CD4-positive, CD25-positive, alpha-beta regulatory T cell (primary cell): ENCODE data around the gene IL24. TPM values are rescaled to one million over a fixed set of nuclear protein-coding genes. Genes with fewer than 3 reads are reported as not detected.

ENCODE experiments used
- ATAC-seq, 2 donors: fragments of 150-1000 bp; cut with Tn5 transposase; one replicate each; pipeline ENCODE4 v1.10.0; 2021; ENCODE audit warnings: low read depth in 2 of 2, moderate number of reproducible peaks in 2 of 2, moderate library complexity in 1 of 2
- DNase-seq, 3 donors: peaks; one replicate each; pipeline versions ENCODE4 v3.0.0 to v3.0.0-alpha.2; 2012 to 2022; ENCODE audit warnings: mixed read lengths in 1 of 3
- H3K27ac ChIP-seq: one replicate; pipeline ENCODE4 v1.7.0; 2013; ENCODE audit warnings: mild to moderate bottlenecking, low read length; ENCODE audit not compliant: insufficient read depth, poor library complexity, severe bottlenecking
- H3K27me3 ChIP-seq: one replicate; pipeline ENCODE4 v1.7.0; 2013; ENCODE audit warnings: low read length; ENCODE audit not compliant: control insufficient read depth, insufficient read depth
- H3K36me3 ChIP-seq: one replicate; pipeline ENCODE4 v1.7.0; 2013; ENCODE audit warnings: mild to moderate bottlenecking, low read length, moderate library complexity; ENCODE audit not compliant: control insufficient read depth, insufficient read depth
- H3K4me1 ChIP-seq: 2 replicates; pipeline ENCODE4 v1.7.0; 2013; ENCODE audit warnings: mild to moderate bottlenecking, low read length; ENCODE audit not compliant: insufficient read depth, control insufficient read depth, poor library complexity, severe bottlenecking
- H3K4me3 ChIP-seq: one replicate; pipeline ENCODE4 v1.7.0; 2013; ENCODE audit warnings: low read depth, mild to moderate bottlenecking, low read length, moderate library complexity
- H3K9me3 ChIP-seq, 2 experiments: 1 replicate in 1 of 2; 2 replicates in 1 of 2; pipeline ENCODE4 v1.7.0; 2013; ENCODE audit warnings: low read length in 2 of 2, mild to moderate bottlenecking in 1 of 2, moderate library complexity in 1 of 2; ENCODE audit not compliant: control insufficient read depth in 2 of 2
- H3K27ac Mint-ChIP-seq, 3 donors: one replicate each; pipeline ENCODE4 v1.8.0; 2020 to 2022; ENCODE audit warnings: mild to moderate bottlenecking in 3 of 3, mixed read lengths in 3 of 3, moderate library complexity in 2 of 3
- H3K27me3 Mint-ChIP-seq: one replicate; pipeline ENCODE4 v1.8.0; 2022; ENCODE audit warnings: mild to moderate bottlenecking, mixed read lengths
- H3K36me3 Mint-ChIP-seq: one replicate; pipeline ENCODE4 v1.8.0; 2020; ENCODE audit warnings: mixed read lengths
- H3K4me1 Mint-ChIP-seq, 4 donors: one replicate each; pipeline ENCODE4 v1.8.0; 2020 to 2022; ENCODE audit warnings: mixed read lengths in 4 of 4, mild to moderate bottlenecking in 1 of 4
- H3K4me3 Mint-ChIP-seq, 4 donors: one replicate each; pipeline ENCODE4 v1.8.0; 2020 to 2022; ENCODE audit warnings: mild to moderate bottlenecking in 4 of 4, mixed read lengths in 4 of 4, moderate library complexity in 3 of 4
- H3K9me3 Mint-ChIP-seq, 7 donors: one replicate each; pipeline ENCODE4 v1.8.0; 2020 to 2022; ENCODE audit warnings: mixed read lengths in 7 of 7, mild to moderate bottlenecking in 3 of 7, moderate library complexity in 2 of 7
- polyA plus RNA-seq, 4 donors: library from polyadenylated mRNA; unstranded; fragments of 300-500 nt; fragmentation: Illumina TruSeq; gene quantifications; one replicate each; pipeline ENCODE4 v1.2.3, GENCODE V29; 2021
- total RNA-seq: library from RNA; stranded (reverse); gene quantifications from one replicate; pipeline ENCODE4 v1.2.3, GENCODE V29; 2022

Gene IL24
- total and polyA plus RNA-seq, 5 donors from 2014 or later, result 25.0 to 36.3 (median 29.6) TPM; not detected in 1

DNA sequence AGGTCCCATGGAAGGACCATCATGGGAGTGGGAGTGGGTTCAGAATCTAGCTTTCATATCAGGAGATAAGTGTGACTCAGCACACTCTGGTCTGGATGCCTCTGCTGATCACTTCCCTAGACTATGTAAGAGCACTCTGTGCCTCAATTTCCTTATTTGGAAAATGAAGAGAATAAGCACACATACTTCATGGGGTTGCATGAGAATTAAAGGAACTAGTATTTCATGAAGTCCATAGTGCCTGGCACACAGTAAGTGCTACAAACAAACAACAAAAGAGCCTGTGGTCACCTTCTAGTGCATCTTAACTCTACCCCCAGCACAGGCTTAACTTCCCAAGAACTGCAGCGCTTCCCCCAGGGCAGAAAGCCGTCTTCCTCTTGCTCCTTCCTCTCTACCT lies 41.4 kb upstream of the IL24 start:
- no peaks in the 10 kb centered on the region for H3K4me1 ChIP-seq
- H3K27ac Mint-ChIP-seq, result peak overlapping the region in 1 of 3 donors; percentile 75
- ATAC-seq (no peak), DNase-seq (no peak)
- H3K27me3 ChIP-seq, result peaks cover 10% of the 10 kb centered on the region
- no peak overlapping the region for H3K4me3 ChIP-seq
- H3K4me3 Mint-ChIP-seq, result no peak overlapping the region
- H3K9me3 ChIP-seq, result no peaks in the 10 kb centered on the region
- H3K27ac ChIP-seq, result no peak overlapping the region
- H3K9me3 Mint-ChIP-seq, result peaks cover 0 to 4% (median 0%) of the 10 kb centered on the region in 7 donors
- H3K36me3 Mint-ChIP-seq, result no peaks in the 10 kb centered on the region
- peaks cover 0 to 12% (median 6%) of the 10 kb centered on the region in 4 donors for H3K4me1 Mint-ChIP-seq
- no peaks in the 10 kb centered on the region for H3K36me3 ChIP-seq
- H3K27me3 Mint-ChIP-seq, result peaks cover 42% of the 10 kb centered on the region

DNA sequence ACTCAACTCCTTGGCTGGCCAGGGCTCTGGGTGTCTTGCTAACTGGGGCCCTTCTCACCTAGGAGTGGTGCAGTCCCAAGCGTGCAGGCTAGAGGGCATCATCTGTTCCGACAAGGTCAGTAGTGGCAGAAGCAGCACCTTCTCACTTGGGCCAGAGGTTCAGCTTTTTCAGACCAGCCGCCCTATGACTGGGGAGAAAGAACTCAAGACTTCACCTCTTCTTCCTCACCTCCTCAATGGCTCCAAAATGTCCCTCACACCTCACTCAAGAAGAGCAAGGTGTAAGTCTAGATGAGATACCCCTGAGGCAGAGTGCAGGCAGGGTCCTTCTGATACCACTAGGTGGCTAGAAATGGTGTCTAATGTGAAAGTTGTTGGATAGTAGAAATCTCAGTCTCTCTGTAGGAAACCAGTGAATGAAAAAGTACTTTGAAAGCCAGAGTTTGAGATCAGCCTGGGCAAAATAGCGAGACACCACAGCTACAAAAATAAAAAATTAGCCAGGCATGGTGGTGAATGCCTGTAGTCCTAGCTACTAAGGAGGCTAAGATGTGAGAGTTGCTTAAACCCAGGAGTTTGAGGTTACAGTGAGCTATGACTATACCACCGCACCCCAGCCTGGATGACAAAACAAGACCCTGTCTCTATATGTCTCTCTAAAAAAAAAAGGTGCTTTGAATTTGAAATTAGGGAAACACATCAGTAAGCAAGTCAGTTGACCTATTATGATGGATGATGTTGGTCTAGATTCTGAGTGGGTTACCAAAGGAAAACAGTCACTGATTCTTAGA lies 40.4 kb upstream of the IL24 start:
- peak; percentile 56 to 62 for ATAC-seq
- Mint-ChIP-seq H3K4me1 (peaks cover 0 to 12% (median 6%) of the 10 kb centered on the region in 4 donors), H3K4me3 (no peak overlapping the region), H3K27ac (peak overlapping the region in 1 of 3 donors; percentile 57), H3K36me3 (no peaks in the 10 kb centered on the region), H3K9me3 (peaks cover 0 to 4% (median 0%) of the 10 kb centered on the region in 7 donors), H3K27me3 (peaks cover 42% of the 10 kb centered on the region)
- no peaks in the 10 kb centered on the region for H3K4me1 ChIP-seq
- H3K27me3 ChIP-seq, result peaks cover 5% of the 10 kb centered on the region
- H3K36me3 ChIP-seq, result no peaks in the 10 kb centered on the region
- no peak overlapping the region for H3K4me3 ChIP-seq
- H3K9me3 ChIP-seq, result no peaks in the 10 kb centered on the region
- no peak overlapping the region for H3K27ac ChIP-seq
- peak in 2 of 3 donors; percentile 29 to 51 for DNase-seq

DNA sequence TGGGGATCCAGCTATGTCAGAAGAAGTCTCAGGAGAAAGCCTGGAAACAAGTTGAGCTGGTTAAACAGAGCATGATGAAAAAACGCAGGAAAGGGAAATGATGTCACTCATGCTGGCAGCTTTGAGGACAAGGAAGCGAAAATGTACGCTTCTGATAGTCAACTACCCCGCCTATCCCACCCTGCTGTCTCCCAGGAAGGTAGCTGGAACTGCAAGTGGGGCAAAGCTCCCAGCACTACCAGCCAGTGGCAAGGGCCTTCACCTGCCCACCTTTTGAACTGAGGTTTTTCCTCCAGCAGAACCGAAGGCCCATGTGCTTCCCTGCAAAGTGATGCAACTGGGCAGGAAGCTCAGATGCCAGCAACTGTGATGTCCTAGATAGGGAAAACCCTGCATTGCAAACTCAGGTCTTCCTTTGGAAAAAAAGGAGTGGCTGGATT lies 38.1 kb upstream of the IL24 start:
- peak in 1 of 3 donors; percentile 11 for DNase-seq
- H3K36me3 Mint-ChIP-seq, result no peaks in the 10 kb centered on the region
- no peak for ATAC-seq

DNA sequence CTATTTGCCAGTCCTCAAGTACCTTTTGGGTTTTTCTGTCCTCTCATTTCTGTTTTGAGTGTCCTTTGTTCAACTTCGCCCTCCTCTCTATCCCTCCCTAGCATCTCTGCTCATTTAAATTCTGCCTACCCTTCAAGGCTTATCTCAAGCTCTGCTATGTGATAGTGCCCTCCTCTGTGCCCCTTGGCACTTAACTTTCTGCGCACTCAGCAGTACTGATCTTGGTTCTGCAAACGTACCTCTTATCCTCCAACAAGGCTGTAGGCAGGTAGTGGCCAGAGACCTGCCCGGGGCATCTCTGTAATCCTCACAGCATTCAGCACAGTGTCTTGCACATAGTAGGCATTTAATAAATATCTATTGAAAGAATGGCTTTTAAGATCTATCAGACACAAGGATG lies 37.1 kb upstream of the IL24 start:
- peaks cover 8% of the 10 kb centered on the region for H3K27me3 ChIP-seq
- no peaks in the 10 kb centered on the region for H3K9me3 ChIP-seq
- peaks cover 47% of the 10 kb centered on the region for H3K27me3 Mint-ChIP-seq
- H3K4me3 Mint-ChIP-seq, result no peak overlapping the region
- no peak overlapping the region for H3K4me3 ChIP-seq
- H3K4me1 Mint-ChIP-seq, result peaks cover 0 to 16% (median 9%) of the 10 kb centered on the region in 4 donors
- H3K27ac ChIP-seq, result no peak overlapping the region
- no peak for ATAC-seq
- no peaks in the 10 kb centered on the region for H3K9me3 Mint-ChIP-seq
- H3K27ac Mint-ChIP-seq, result peak overlapping the region in 1 of 3 donors; percentile 10
- no peaks in the 10 kb centered on the region for H3K36me3 Mint-ChIP-seq
- H3K36me3 ChIP-seq, result no peaks in the 10 kb centered on the region
- DNase-seq, result no peak
- H3K4me1 ChIP-seq, result no peaks in the 10 kb centered on the region

More for the DNA sequence above, 38.1 kb upstream of the IL24 start:
- Histone ChIP-seq H3K4me3 (no peak overlapping the region), H3K4me1 (no peaks in the 10 kb centered on the region), H3K27me3 (peaks cover 8% of the 10 kb centered on the region), H3K9me3 (no peaks in the 10 kb centered on the region), H3K36me3 (no peaks in the 10 kb centered on the region), H3K27ac (no peak overlapping the region)
- peak overlapping the region in 2 of 3 donors; percentile 5 to 15 for H3K27ac Mint-ChIP-seq
- peaks cover 41% of the 10 kb centered on the region for H3K27me3 Mint-ChIP-seq
- no peaks in the 10 kb centered on the region for H3K9me3 Mint-ChIP-seq
- peaks cover 0 to 12% (median 6%) of the 10 kb centered on the region in 4 donors for H3K4me1 Mint-ChIP-seq
- H3K4me3 Mint-ChIP-seq, result no peak overlapping the region

DNA sequence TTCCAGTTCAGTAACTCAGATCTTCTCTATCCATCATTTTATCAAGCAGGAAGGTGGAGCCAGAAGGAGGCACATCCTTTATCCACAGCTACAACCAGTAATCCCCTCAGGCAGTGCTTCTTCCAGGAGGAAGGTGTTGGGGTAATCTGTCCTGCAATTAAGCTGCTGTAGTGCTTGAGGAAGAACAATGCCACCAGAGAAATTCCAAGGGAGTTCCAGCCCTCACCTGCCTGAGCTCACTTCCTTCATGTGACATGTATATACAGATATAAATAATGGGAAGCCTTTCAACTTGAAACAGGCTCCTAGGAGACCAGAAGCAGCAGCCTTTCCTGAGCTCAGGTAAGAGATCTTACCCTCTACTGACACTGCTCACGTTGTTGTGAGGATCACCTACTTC lies 34.0 kb upstream of the IL24 start:
- ATAC-seq (no peak), DNase-seq (no peak)
- Histone ChIP-seq H3K4me3 (no peak overlapping the region), H3K36me3 (no peaks in the 10 kb centered on the region), H3K4me1 (no peaks in the 10 kb centered on the region), H3K27me3 (peaks cover 16% of the 10 kb centered on the region), H3K27ac (no peak overlapping the region), H3K9me3 (no peaks in the 10 kb centered on the region)
- Mint-ChIP-seq H3K4me3 (no peak overlapping the region), H3K36me3 (no peaks in the 10 kb centered on the region), H3K27me3 (peaks cover 46% of the 10 kb centered on the region), H3K4me1 (peaks cover 0 to 10% (median 4%) of the 10 kb centered on the region in 4 donors), H3K9me3 (no peaks in the 10 kb centered on the region), H3K27ac (peak overlapping the region in 2 of 3 donors; percentile 28 to 53)

DNA sequence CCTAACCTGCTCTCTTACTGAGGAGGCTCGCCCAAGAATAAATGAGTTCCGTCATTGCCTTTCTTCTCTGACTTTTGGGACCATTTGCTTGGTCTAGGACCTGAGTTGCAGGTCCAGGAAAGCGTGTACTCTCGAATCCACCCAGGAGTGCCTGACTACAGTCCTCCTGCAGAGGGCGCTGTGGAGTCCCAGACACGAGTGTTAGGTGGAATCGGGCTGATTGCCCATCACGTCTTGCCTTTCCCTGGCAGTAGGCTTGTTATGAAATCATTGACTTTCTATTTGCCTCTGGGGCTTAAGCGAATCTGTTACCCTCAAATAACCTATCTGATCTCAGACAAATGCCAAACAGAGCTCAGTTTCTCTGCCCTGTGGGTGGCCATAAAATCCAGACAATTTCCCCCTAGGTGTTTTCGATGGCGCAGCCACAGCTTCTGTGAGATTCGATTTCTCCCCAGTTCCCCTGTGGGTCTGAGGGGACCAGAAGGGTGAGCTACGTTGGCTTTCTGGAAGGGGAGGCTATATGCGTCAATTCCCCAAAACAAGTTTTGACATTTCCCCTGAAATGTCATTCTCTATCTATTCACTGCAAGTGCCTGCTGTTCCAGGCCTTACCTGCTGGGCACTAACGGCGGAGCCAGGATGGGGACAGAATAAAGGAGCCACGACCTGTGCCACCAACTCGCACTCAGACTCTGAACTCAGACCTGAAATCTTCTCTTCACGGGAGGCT lies 32.1 kb upstream of the IL24 start, which contains the start of gene IL20:
TSS of gene IL20 (plus strand) at position 685 of the 733 bp plus-strand sequence. CDS start 230 bp downstream, outside the sequence.
- Mint-ChIP-seq H3K36me3 (no peaks in the 10 kb centered on the region), H3K4me1 (peaks cover 0 to 6% (median 4%) of the 10 kb centered on the region in 4 donors), H3K27me3 (peaks cover 45% of the 10 kb centered on the region), H3K9me3 (no peaks in the 10 kb centered on the region), H3K4me3 (no peak within 1 kb of the TSS), H3K27ac (peak within 1 kb of the TSS in 2 of 3 donors; percentile 24 to 37)
- H3K4me3 ChIP-seq, result no peak within 1 kb of the TSS
- no peak within 1 kb of the TSS for H3K27ac ChIP-seq
- ATAC-seq (peak; percentile 81), DNase-seq (peak; percentile 71 to 78 (median 75))
- H3K36me3 ChIP-seq, result no peaks in the 10 kb centered on the region
- H3K27me3 ChIP-seq, result peaks cover 20% of the 10 kb centered on the region
- H3K4me1 ChIP-seq, result no peaks in the 10 kb centered on the region
- H3K9me3 ChIP-seq, result no peaks in the 10 kb centered on the region

DNA sequence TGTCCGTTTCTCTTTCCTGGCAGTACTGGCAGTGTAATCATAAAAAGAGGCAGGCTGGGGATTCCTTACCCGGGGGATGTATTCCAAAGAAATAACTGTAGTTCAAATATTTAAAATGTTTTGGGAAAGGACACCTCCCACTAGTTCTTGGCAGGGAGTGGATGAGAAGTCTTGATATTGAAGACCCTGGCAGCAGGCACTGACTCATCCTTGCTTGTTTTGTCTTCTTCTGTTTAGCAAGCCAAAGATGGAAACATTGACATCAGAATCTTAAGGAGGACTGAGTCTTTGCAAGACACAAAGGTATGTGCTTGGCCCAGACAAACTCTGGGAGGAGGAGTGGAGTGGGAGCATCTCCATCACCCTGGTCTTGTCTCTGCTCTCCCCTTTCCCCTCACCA lies 31.2 kb upstream of the IL24 start:
- peaks cover 23% of the 10 kb centered on the region for H3K27me3 ChIP-seq
- ATAC-seq (no peak), DNase-seq (no peak)
- H3K27ac Mint-ChIP-seq, result no peak overlapping the region
- H3K27ac ChIP-seq, result no peak overlapping the region
- peaks cover 37% of the 10 kb centered on the region for H3K27me3 Mint-ChIP-seq
- H3K36me3 ChIP-seq, result no peaks in the 10 kb centered on the region
- H3K4me3 Mint-ChIP-seq, result no peak overlapping the region
- H3K9me3 Mint-ChIP-seq, result no peaks in the 10 kb centered on the region
- H3K4me1 Mint-ChIP-seq, result peaks cover 0 to 6% (median 4%) of the 10 kb centered on the region in 4 donors
- no peaks in the 10 kb centered on the region for H3K9me3 ChIP-seq
- H3K4me3 ChIP-seq, result no peak overlapping the region
- no peaks in the 10 kb centered on the region for H3K36me3 Mint-ChIP-seq
- H3K4me1 ChIP-seq, result no peaks in the 10 kb centered on the region
